OCI-LY3 (cell line): ENCODE data around the gene GRIK4.

Experiments used
- EZH2phosphoT487 ChIP-seq: fragments of 200-600 bp; shearing (Covaris generic); IDR thresholded peaks from 2 replicates; pipeline ENCODE4 v1.6.1; 2018; ENCODE audit warnings: antibody characterized with exemption, mixed run types, low read depth
- TF ChIP-seq, protein P1 (sequence below): fragments of 200-600, 300-600 bp; sonication (generic); IDR thresholded peaks from 2 replicates; pipeline ENCODE4 v1.5.1; 2014; ENCODE audit warnings: antibody characterized with exemption, low read length, low read depth

DNA sequence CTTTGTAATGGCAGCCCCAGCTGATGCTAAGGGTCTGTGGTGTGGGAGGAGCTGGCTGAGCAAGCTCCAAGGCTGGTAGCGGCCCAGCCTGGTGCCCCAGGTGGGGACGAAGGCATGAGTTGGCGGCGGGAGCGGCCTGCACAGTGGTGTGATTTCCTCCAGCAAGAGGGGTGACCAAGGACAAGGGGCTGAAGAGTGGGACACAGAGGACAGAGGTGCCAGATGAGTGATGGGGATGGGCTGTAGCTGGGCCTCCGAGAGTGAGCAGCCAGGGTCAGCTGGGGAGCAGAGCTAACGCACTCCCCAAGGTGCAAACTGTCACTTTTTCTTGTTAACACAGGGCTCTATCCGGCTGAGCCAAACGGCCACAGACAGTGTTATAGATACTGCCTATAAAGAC lies 283.2 kb downstream of the GRIK4 start:
- TF ChIP-seq, protein P1, sequence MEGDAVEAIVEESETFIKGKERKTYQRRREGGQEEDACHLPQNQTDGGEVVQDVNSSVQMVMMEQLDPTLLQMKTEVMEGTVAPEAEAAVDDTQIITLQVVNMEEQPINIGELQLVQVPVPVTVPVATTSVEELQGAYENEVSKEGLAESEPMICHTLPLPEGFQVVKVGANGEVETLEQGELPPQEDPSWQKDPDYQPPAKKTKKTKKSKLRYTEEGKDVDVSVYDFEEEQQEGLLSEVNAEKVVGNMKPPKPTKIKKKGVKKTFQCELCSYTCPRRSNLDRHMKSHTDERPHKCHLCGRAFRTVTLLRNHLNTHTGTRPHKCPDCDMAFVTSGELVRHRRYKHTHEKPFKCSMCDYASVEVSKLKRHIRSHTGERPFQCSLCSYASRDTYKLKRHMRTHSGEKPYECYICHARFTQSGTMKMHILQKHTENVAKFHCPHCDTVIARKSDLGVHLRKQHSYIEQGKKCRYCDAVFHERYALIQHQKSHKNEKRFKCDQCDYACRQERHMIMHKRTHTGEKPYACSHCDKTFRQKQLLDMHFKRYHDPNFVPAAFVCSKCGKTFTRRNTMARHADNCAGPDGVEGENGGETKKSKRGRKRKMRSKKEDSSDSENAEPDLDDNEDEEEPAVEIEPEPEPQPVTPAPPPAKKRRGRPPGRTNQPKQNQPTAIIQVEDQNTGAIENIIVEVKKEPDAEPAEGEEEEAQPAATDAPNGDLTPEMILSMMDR = no peak
- no peak for TF ChIP-seq EZH2phosphoT487
